Activated CD8-positive, alpha-beta memory T cell treated with anti-CD3 and anti-CD28 coated beads for 1 hour (primary cell): ENCODE results near the gene DNAJC18.

ENCODE experiments used
- DNase-seq, 2 donors: peaks; one replicate each; pipeline ENCODE4 v3.0.0-alpha.2; 2020; ENCODE audit warnings: low read depth in 1 of 2; ENCODE audit errors: extremely low read depth in 1 of 2

Gene DNAJC18

GRCh38 chr5:139374909-139375308 is 64.4 kb downstream of the DNAJC18 start:
- no peak for DNase-seq

- DNase-seq: no peak
Measured at GRCh38 chr5:139371482-139372435, 67.6 kb downstream of the DNAJC18 start.

GRCh38 chr5:139369181-139369580 is 70.1 kb downstream of the DNAJC18 start:
- no peak for DNase-seq

GRCh38 chr5:139368613-139369012 is 70.7 kb downstream of the DNAJC18 start:
- DNase-seq: no peak

DNA sequence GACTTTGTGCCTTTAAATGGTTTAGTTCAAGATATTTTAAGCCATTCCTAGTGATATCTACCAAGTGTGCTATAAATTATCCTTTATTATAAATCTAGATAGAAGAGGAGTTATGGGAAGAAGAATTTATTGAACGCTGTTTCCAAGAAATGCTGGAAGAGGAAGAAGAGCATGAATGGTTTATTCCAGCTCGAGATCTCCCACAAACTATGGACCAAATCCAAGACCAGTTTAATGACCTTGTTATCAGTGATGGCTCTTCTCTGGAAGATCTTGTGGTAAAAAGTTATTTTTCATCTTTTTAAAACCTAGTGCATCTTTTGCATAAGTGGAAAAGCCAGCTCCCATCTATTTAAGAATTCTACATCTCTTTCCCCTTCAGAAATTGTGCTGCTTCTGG is 74.9 kb downstream of the DNAJC18 start:
- no peak for DNase-seq

GRCh38 chr5:139363937-139364336 is 75.4 kb downstream of the DNAJC18 start:
- no peak for DNase-seq

- no peak for DNase-seq
Measured at GRCh38 chr5:139361835-139362429, 77.4 kb downstream of the DNAJC18 start.

GRCh38 chr5:139360384-139360783 is 78.9 kb downstream of the DNAJC18 start:
- DNase-seq: no peak
